Mucosa of rectum (tissue), 2 donors: ENCODE results near the gene FHAD1.
"Not testable (repeated sequence)": the region's sequence is repeated elsewhere in the genome, so short reads cannot be mapped to it uniquely, and the experiment has no call there.

Experiments used
- H3K27ac ChIP-seq, 2 donors: one replicate each; pipeline ENCODE4 v1.7.0; 2013; ENCODE audit warnings: inconsistent platforms in 2 of 2, low read depth in 2 of 2, low read length in 2 of 2
- H3K27me3 ChIP-seq, 2 donors: one replicate each; pipeline ENCODE4 v1.7.0; 2013; ENCODE audit warnings: low read length in 2 of 2; ENCODE audit not compliant: control insufficient read depth in 2 of 2, insufficient read depth in 2 of 2
- H3K36me3 ChIP-seq, 2 donors: one replicate each; pipeline ENCODE4 v1.7.0; 2013; ENCODE audit warnings: low read length in 2 of 2; ENCODE audit not compliant: control insufficient read depth in 2 of 2, insufficient read depth in 2 of 2
- H3K4me1 ChIP-seq, 2 donors: one replicate each; pipeline ENCODE4 v1.7.0; 2013; ENCODE audit warnings: low read length in 2 of 2, mild to moderate bottlenecking in 1 of 2; ENCODE audit not compliant: control insufficient read depth in 2 of 2, insufficient read depth in 2 of 2
- H3K4me3 ChIP-seq, 2 donors: one replicate each; pipeline ENCODE4 v1.7.0; 2013; ENCODE audit warnings: low read length in 2 of 2
- H3K9ac ChIP-seq, 2 donors: one replicate each; pipeline ENCODE4 v1.7.0; 2013; ENCODE audit warnings: low read length in 2 of 2, low read depth in 1 of 2, mild to moderate bottlenecking in 1 of 2
- H3K9me3 ChIP-seq, 2 donors: one replicate each; pipeline ENCODE4 v1.7.0; 2013; ENCODE audit warnings: low read length in 2 of 2; ENCODE audit not compliant: control insufficient read depth in 2 of 2
- donor health status: healthy.
- donor health status: Normal muscosa, but diverticular disease.

The FHAD1 gene

DNA sequence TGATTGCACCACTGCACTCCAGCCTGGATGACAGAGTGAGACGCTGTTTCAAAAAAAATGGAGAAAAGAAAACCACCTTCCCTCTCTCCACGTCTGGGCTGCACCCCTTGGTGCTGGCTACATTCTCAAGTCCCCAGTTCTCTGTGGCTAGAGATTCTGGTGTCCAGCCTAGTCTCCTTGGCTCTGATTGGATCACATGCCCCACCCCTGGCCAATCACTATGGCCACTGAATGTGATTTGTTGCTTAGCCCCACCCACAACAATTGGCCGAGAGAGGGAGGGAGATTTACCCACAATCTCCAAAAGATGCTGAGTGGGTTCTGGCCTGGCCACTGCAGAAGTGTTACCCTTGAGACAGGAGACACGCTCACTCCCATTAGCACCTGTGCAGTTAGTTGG lies 39.4 kb downstream of the FHAD1 start:
- H3K27me3 ChIP-seq, result no peaks in the 10 kb centered on the region
- H3K9me3 ChIP-seq, result no peaks in the 10 kb centered on the region
- H3K27ac ChIP-seq, result peak overlapping the region in 1 of 2 donors; percentile 11
- H3K4me1 ChIP-seq, result peaks cover 15 to 38% of the 10 kb centered on the region in 2 donors
- H3K36me3 ChIP-seq, result no peaks in the 10 kb centered on the region
- H3K4me3 ChIP-seq, result no peak overlapping the region
- no peak overlapping the region for H3K9ac ChIP-seq

DNA sequence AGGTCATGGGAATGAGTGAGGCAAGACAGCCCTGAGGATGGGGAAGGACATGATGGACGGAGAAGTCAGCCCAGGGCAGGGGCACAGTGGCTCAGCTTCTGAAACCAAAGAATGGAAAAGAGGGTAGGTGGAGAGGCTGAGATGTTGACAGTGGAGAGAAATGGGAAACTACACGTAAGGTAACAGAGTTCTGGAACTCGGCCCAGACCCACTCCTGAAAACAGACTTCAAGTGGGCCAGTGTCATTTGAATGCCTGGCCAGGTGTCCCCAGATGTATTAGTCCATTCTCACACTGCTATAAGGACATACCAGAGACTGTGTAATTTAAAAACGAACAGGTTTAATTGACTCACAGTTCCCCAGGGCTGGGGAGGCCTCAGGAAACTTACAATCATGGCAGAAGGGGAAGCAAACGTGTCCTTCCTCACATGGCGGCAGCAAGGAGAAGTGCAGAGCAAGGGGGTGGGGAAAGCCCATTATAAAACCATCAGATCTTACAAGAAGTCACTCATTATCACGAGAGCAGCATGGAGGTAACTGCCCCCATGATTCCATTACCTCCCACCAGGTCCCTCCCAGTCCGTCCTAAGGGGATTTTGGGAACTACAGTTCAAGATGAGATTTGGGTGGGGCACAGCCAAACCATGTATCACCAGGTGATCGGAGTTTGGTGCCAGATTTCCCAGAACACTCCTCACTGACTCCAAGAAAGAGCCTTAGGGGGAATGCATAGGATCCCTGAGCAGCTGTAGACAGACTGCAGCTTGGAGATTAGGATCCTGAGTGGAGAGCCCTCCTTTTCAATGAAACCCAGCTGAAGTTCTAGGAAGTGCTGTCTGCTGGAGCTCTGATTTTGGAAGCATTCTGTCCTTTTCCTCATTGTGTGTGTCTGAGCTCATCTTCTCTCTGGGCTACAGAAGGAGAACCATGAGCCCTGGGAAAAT lies 40.3 kb downstream of the FHAD1 start:
- no peaks in the 10 kb centered on the region for H3K9me3 ChIP-seq
- H3K27ac ChIP-seq, result peak overlapping the region in 1 of 2 donors; percentile 44
- H3K27me3 ChIP-seq, result no peaks in the 10 kb centered on the region
- no peak overlapping the region for H3K9ac ChIP-seq
- no peak overlapping the region for H3K4me3 ChIP-seq
- no peaks in the 10 kb centered on the region for H3K36me3 ChIP-seq
- H3K4me1 ChIP-seq, result peaks cover 15 to 38% of the 10 kb centered on the region in 2 donors

DNA sequence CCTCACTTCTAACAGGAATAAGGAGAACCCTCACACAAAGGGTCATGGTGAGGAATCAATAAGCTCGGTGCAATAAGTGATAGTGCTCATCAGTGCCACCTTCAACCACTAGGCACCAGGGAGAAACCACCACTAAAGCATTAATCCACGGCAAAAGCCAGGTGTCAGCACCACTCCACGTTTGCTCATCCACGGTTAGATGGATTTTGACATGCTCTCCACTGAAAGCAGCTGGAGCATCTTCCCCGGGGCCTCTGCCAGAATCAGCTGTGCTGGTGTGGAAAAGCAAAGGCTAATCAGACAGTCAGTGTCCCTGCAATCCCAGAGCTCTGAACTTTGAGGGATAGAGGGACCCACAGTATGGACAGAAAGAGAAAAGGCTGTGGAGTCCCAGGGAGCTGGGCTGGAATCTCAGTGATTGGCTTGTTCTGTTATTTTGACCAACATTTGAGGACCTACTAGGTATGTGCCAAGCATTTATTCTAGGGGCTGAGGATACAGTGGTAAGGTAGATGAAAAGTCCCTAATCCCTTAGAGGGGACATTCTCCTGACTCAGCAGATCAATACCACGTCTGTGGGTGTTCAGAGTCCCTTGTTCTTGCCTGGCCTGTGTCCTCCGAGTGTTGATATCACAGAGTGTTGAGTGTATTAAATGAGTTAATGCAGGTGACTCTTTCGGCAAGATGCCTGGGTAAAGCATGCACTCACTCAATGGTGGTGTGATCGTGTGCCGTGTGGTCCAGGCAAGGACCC lies 41.3 kb downstream of the FHAD1 start:
- H3K4me3 ChIP-seq, result no peak overlapping the region
- H3K4me1 ChIP-seq, result peaks cover 15 to 32% of the 10 kb centered on the region in 2 donors
- H3K36me3 ChIP-seq, result no peaks in the 10 kb centered on the region

DNA sequence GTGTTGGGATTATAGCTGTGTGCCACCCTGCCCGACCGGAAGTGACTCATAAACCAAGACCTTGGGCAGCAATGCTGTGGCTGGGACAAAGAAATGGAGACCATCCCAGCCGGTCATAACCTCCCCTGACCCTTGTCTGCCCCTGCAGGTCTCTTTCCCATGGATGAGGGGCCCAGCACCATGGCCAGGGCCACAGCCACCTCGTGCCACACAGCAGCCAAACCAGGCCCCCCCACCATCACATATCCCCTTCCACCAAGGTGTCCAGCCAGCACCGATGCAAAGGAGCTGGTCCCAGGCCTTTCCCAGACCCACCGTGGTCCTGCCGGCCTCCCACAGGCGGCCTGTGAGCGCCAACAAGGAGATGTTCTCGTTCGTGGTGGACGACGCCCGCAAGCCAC lies 42.2 kb downstream of the FHAD1 start:
- H3K4me1 ChIP-seq, result peaks cover 8 to 25% of the 10 kb centered on the region in 2 donors
- no peak overlapping the region for H3K27ac ChIP-seq
- H3K4me3 ChIP-seq, result no peak overlapping the region
- no peaks in the 10 kb centered on the region for H3K36me3 ChIP-seq
- no peak overlapping the region for H3K9ac ChIP-seq
- H3K9me3 ChIP-seq, result no peaks in the 10 kb centered on the region
- H3K27me3 ChIP-seq, result no peaks in the 10 kb centered on the region

More for the DNA sequence above, 41.3 kb downstream of the FHAD1 start:
- H3K27ac ChIP-seq, result no peak overlapping the region
- no peak overlapping the region for H3K9ac ChIP-seq
- H3K27me3 ChIP-seq, result no peaks in the 10 kb centered on the region
- no peaks in the 10 kb centered on the region for H3K9me3 ChIP-seq

DNA sequence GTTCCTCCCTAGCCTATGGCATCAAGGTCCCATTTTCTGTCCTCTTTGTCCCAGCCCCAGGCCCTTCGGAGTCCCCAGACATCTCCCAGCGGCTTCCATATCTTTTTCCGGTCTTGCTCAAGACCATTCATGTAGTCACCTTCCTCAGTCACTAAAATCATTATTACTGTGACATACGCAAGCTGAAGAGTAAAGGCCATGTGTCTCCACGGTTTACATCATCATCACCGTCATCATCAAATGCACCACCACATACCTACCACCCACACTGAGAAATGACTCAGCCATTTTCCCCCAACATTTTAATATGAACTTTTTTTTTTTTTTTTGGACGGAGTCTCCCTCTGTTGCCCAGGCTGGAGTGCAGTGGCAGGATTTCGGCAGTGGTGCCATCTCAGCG lies 43.4 kb downstream of the FHAD1 start:
- no peak overlapping the region for H3K27ac ChIP-seq
- no peaks in the 10 kb centered on the region for H3K36me3 ChIP-seq
- H3K4me1 ChIP-seq, result peaks cover 5 to 18% of the 10 kb centered on the region in 2 donors
- H3K27me3 ChIP-seq, result no peaks in the 10 kb centered on the region
- no peak overlapping the region for H3K4me3 ChIP-seq
- no peak overlapping the region for H3K9ac ChIP-seq
- no peaks in the 10 kb centered on the region for H3K9me3 ChIP-seq

DNA sequence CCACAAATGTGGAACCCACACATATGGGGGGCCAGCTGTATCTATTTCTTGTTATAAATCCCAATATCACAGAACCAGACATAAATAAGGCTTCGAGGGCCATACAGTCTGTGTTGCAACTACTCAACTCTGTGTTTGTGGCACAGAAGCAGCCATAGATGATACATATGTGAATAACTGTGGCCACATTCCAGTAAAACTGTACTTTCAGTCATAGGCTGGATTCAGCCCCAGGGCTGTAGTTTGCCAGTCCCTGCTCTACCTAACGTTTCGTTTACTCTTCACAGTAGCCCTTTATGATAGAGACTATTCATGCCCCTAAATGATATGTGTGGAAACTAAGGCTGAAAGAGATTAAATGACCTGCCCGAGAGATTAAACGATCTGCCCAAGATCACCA lies 48.7 kb downstream of the FHAD1 start:
- no peak overlapping the region for H3K9ac ChIP-seq
- no peak overlapping the region for H3K4me3 ChIP-seq
- H3K9me3 ChIP-seq, result no peaks in the 10 kb centered on the region
- no peaks in the 10 kb centered on the region for H3K4me1 ChIP-seq
- no peak overlapping the region for H3K27ac ChIP-seq
- H3K36me3 ChIP-seq, result no peaks in the 10 kb centered on the region
- H3K27me3 ChIP-seq, result no peaks in the 10 kb centered on the region

DNA sequence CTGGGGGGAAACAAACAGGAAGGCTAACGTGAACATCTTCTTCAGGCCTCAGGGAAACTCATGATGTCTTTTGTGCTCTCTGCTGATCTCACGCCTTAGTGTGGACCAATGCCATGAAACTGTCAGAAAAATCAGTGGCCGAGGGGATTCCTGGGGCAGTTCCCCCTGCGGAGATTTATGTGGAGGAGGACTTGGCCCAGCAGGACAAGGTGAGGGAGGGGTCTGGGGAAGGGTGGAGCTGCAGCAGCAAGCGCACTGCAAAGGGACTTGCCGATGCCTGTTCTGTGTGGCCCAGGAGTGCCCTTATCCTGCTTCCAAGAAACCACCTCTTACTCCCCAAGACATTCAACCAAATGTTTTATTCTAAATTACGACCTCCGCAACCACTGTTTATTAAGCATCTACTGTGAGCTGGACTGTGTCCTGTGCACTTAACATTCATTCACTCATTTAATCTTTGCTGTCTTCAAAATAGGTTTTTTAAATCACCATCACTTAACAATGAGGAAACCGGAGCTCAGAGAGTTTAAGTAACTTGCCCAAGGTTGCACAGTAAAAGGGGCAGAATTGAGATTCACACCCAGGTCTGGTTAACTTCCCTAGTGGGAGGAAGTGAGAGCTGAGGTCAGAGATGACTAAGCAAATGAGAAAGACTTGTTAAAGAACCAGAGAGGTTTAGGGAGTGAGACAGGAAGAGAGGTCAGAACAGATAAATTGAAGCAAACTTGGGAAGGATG lies 49.7 kb downstream of the FHAD1 start:
- H3K4me3 ChIP-seq, result no peak overlapping the region
- H3K27me3 ChIP-seq, result no peaks in the 10 kb centered on the region
- no peak overlapping the region for H3K27ac ChIP-seq
- no peaks in the 10 kb centered on the region for H3K4me1 ChIP-seq
- no peaks in the 10 kb centered on the region for H3K36me3 ChIP-seq
- no peak overlapping the region for H3K9ac ChIP-seq
- no peaks in the 10 kb centered on the region for H3K9me3 ChIP-seq

DNA sequence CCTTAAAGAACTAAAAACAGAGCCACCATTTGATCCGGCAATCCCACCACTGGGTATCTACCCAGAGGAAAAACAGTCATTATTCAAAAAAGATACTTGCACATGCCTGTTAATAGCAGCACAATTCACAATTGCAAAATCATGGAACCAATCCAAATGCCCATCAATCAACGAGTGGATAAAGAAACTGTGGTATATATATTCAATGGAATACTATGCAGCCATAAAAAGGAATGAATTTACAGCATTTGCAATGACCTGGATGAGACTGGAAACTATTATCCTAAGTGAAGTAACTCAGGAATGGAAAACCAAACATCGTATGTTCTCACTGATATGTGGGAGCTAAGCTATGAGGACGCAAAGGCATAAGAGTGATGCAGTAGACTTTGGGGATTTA lies 51.0 kb downstream of the FHAD1 start:
- not testable (repeated sequence) for H3K36me3 ChIP-seq, H3K27me3 ChIP-seq, H3K9me3 ChIP-seq, H3K4me1 ChIP-seq, H3K9ac ChIP-seq, H3K27ac ChIP-seq, H3K4me3 ChIP-seq

DNA sequence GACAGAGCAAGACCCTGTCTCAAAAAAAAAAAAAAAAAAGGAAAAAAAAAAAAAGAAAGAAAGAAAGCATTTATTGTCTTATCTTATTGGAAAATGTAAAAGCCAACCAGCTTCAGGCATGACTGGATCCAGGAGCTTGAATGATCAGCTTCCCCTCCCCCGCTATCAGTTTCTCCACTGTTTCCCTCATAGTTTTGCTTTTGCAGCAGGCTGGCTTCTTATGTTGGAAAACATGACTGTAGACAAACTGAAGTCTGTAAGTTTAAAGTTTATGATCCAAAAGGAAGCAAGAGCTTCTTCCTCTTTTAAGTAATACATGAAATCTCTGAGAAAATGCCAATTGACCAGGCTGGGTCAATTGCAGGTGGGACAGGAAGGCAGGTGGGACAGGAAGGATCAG lies 52.2 kb downstream of the FHAD1 start:
- no peak overlapping the region for H3K4me3 ChIP-seq
- no peaks in the 10 kb centered on the region for H3K4me1 ChIP-seq
- H3K36me3 ChIP-seq, result no peaks in the 10 kb centered on the region
- H3K27me3 ChIP-seq, result no peaks in the 10 kb centered on the region
- H3K9ac ChIP-seq, result no peak overlapping the region
- no peak overlapping the region for H3K27ac ChIP-seq
- H3K9me3 ChIP-seq, result no peaks in the 10 kb centered on the region

DNA sequence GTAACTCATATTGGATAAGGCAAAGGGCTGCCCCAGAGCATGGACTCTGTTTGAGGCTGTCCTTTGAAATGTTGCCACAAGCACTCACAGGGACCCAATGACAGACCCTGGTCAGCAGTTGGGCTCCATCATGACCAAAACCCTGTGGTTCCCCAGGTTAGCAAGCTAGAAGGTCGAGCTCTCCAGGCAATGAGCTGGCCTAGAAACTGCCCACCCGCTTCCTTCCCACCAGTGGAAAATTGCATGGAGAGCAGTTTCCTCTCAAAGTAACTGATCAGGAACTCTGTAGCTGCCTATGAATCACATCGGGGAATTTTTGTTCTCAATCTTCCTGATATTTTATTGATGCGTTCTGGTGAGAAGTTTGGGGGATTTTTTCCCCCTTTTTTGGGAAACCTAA lies 52.8 kb downstream of the FHAD1 start:
- H3K36me3 ChIP-seq, result no peaks in the 10 kb centered on the region
- H3K4me3 ChIP-seq, result no peak overlapping the region
- peaks cover 0 to 4% of the 10 kb centered on the region in 2 donors for H3K4me1 ChIP-seq
- H3K9me3 ChIP-seq, result no peaks in the 10 kb centered on the region
- no peaks in the 10 kb centered on the region for H3K27me3 ChIP-seq
- no peak overlapping the region for H3K27ac ChIP-seq
- no peak overlapping the region for H3K9ac ChIP-seq
